Heart left ventricle (tissue), 13 donors: Measurements from ENCODE around the gene GRM1.

Experiments
- POLR2A ChIP-seq, 2 donors: fragments of 450-650 bp; IDR thresholded peaks; one replicate each; pipeline ENCODE4 v1.6.1; 2017; ENCODE audit warnings: antibody characterized with exemption in 2 of 2, mild to moderate bottlenecking in 2 of 2, moderate library complexity in 2 of 2
- TF ChIP-seq, protein P1 (sequence below), 12 donors: fragments of 200-600 bp; sonication (generic) in 4 of 12; IDR thresholded peaks; one replicate each; pipeline versions ENCODE4 v1.5.0 to v1.8.0; 2018 to 2022; ENCODE audit warnings: antibody characterized with exemption in 12 of 12, mild to moderate bottlenecking in 5 of 12
- donor health status: ischemic (EF 13 %, LVEDD 7.1; RV severe dilation, severe dysfunction).
- donor health status: DM: no; HTN: yes; CAD: no.
- donor health status: DM: no; HTN: no; CAD: no.
- donor health status: ischemic (EF 25% LVEDD 6.9; RV normal size, moderate dysfunction).
- donor health status: ischemic (EF 25% LVEDD 5.7; RV mildly dilated, moderate dysfunction).
- donor health status: ischemic (EF 35%, LVEDD 5.7; RV mildly dilated, moderate dysfunction).
- donor health status: nonischemic (EF 11% LVEDD 7.7; RV severe dilation, severe dysfunction).
- donor health status: DM: yes; HTN: yes; CAD: no.
- donor health status: PGD.
- donor health status: ischemic (EF 29% LVEDD 5.4; RV normal size, mild dysfunction).
- donor health status: nonischemic (EF 23%, LVEDD 6.1; RV moderate dilation, normal function).

DNA sequence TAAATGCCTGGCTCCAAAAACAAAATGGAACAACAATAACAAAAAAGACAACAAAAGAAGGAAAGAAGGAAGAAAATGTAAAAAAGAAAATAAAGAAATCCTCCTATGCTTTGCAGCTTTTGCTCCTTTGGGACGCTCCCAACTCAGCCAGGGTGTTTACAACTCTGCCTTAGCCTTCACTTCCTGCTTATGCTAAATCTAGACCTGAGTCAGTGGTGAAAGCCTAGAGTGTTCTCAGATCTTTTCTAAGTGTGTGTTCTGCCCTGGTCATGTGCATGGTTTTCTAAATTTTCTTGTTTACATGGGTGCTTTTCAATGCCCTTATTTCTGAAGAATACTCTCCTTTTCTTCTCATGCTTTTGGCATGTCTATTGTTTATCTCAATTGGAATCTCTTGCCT lies 19.5 kb upstream of the GRM1 start:
- TF ChIP-seq, protein P1, sequence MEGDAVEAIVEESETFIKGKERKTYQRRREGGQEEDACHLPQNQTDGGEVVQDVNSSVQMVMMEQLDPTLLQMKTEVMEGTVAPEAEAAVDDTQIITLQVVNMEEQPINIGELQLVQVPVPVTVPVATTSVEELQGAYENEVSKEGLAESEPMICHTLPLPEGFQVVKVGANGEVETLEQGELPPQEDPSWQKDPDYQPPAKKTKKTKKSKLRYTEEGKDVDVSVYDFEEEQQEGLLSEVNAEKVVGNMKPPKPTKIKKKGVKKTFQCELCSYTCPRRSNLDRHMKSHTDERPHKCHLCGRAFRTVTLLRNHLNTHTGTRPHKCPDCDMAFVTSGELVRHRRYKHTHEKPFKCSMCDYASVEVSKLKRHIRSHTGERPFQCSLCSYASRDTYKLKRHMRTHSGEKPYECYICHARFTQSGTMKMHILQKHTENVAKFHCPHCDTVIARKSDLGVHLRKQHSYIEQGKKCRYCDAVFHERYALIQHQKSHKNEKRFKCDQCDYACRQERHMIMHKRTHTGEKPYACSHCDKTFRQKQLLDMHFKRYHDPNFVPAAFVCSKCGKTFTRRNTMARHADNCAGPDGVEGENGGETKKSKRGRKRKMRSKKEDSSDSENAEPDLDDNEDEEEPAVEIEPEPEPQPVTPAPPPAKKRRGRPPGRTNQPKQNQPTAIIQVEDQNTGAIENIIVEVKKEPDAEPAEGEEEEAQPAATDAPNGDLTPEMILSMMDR (IDR thresholded peaks at IDR 0.05), result no peak
- no peak for TF ChIP-seq POLR2A (IDR thresholded peaks at IDR 0.05)
